Heart left ventricle (tissue), 16 donors: ENCODE measurements around the gene CXCL12. TPM values are rescaled to one million over a fixed set of nuclear protein-coding genes. Genes with fewer than 3 reads are reported as not detected.
A peak's percentile ranks its signal among the peaks of the same experiment; 100 is the strongest.

Source experiments
- ATAC-seq, 4 donors: fragments of 200-7000 bp; cut with Tn5 transposase; one replicate each; pipeline ENCODE4 v1.9.1; 2020 to 2022; ENCODE audit warnings: moderate library complexity in 4 of 4, mild to moderate bottlenecking in 3 of 4, moderate number of reproducible peaks in 1 of 4
- DNase-seq, 5 donors: peaks; one replicate each; pipeline ENCODE4 v3.0.0-alpha.2; 2020
- H3K27ac ChIP-seq, 12 donors: fragments of 200-600 bp; sonication (generic) in 4 of 12; one replicate each; pipeline versions ENCODE4 v1.5.0 to v1.8.0; 2016 to 2022; ENCODE audit warnings: mild to moderate bottlenecking in 2 of 12
- H3K27me3 ChIP-seq, 9 donors: fragments of 200-600 bp; sonication (generic) in 2 of 9; one replicate each; pipeline versions ENCODE4 v1.5.1 to v1.8.0; 2016 to 2022; ENCODE audit warnings: mild to moderate bottlenecking in 3 of 9
- H3K36me3 ChIP-seq, 9 donors: fragments of 200-600 bp; sonication (generic) in 2 of 9; one replicate each; pipeline versions ENCODE4 v1.5.0 to v1.8.0; 2018 to 2022; ENCODE audit warnings: mild to moderate bottlenecking in 2 of 9
- H3K4me1 ChIP-seq, 12 donors: fragments of 200-600 bp; sonication (generic) in 4 of 12; one replicate each; pipeline versions ENCODE4 v1.5.0 to v1.8.0; 2016 to 2022; ENCODE audit warnings: mild to moderate bottlenecking in 3 of 12
- H3K4me3 ChIP-seq, 12 donors: fragments of 200-600 bp; sonication (generic) in 4 of 12; one replicate each; pipeline versions ENCODE4 v1.5.0 to v1.8.0; 2017 to 2022; ENCODE audit warnings: mild to moderate bottlenecking in 9 of 12, moderate library complexity in 4 of 12
- H3K9me3 ChIP-seq, 12 donors: fragments of 200-600 bp; sonication (generic) in 4 of 12; one replicate each; pipeline versions ENCODE4 v1.5.0 to v1.8.0; 2016 to 2022; ENCODE audit warnings: mild to moderate bottlenecking in 1 of 12
- POLR2A ChIP-seq, 2 donors: fragments of 450-650 bp; IDR thresholded peaks; one replicate each; pipeline ENCODE4 v1.6.1; 2017; ENCODE audit warnings: antibody characterized with exemption in 2 of 2, mild to moderate bottlenecking in 2 of 2, moderate library complexity in 2 of 2
- WGBS, 4 donors: extraction: QIAGEN DNeasy Blood & Tissue Kit in 2 of 4; methylation state at CpG; one replicate each; pipeline versions ENCODE4 v1.1.5 to v1.1.7; 2013 to 2018; 5-methylcytosine and 5-hydroxymethylcytosine counted together
- intact Hi-C, 10 donors: fragments of 100-400 bp; cut with DNase I; formaldehyde crosslinking; loops; one replicate each; pipeline versions ENCODE4 v1.11.1 to v1.14.2; 2022
- polyA plus RNA-seq, 2 donors: library from polyadenylated mRNA; stranded (reverse); fragments of 200-250 nt; gene quantifications; one replicate each; pipeline ENCODE4 v1.2.3, GENCODE V29; 2013
- total RNA-seq, 9 donors: library from RNA; depleted of rRNA in 2 of 9; stranded (reverse); fragments of >200 nt in 2 of 9; fragmentation: NEBNext Ultra II Directional in 3 of 9; extraction: Animal tissue kit (Norgen Biotek cat#: 25700) in 3 of 9; gene quantifications; one replicate each; pipeline versions ENCODE4 v1.1.0 to v1.2.4, GENCODE V29; 2016 to 2023
- TF ChIP-seq, protein P1 (sequence below), 12 donors: fragments of 200-600 bp; sonication (generic) in 4 of 12; IDR thresholded peaks; one replicate each; pipeline versions ENCODE4 v1.5.0 to v1.8.0; 2018 to 2022; ENCODE audit warnings: antibody characterized with exemption in 12 of 12, mild to moderate bottlenecking in 5 of 12
- donor health status: ischemic (EF 13 %, LVEDD 7.1; RV severe dilation, severe dysfunction).
- donor health status: healthy with polysubstance abuse.
- donor health status: DM: no; HTN: yes; CAD: no.
- donor health status: DM: no; HTN: no; CAD: no.
- donor health status: ischemic (EF 25% LVEDD 6.9; RV normal size, moderate dysfunction).
- donor health status: ischemic (EF 25% LVEDD 5.7; RV mildly dilated, moderate dysfunction).
- donor health status: healthy.
- donor health status: DM: yes; HTN: yes; CAD: no.
- donor health status: ischemic (EF 35%, LVEDD 5.7; RV mildly dilated, moderate dysfunction).
- donor health status: nonischemic (EF 11% LVEDD 7.7; RV severe dilation, severe dysfunction).
- donor health status: DM: yes; HTN: yes; CAD: no.
- donor health status: PGD.
- donor health status: ischemic (EF 29% LVEDD 5.4; RV normal size, mild dysfunction).
- donor health status: nonischemic (EF 23%, LVEDD 6.1; RV moderate dilation, normal function).

CXCL12 gene
- total and polyA plus RNA-seq, 11 donors: 56.4 to 203 (median 125) TPM

- DNase-seq (no peak), ATAC-seq (no peak)
- TF ChIP-seq, protein P1, sequence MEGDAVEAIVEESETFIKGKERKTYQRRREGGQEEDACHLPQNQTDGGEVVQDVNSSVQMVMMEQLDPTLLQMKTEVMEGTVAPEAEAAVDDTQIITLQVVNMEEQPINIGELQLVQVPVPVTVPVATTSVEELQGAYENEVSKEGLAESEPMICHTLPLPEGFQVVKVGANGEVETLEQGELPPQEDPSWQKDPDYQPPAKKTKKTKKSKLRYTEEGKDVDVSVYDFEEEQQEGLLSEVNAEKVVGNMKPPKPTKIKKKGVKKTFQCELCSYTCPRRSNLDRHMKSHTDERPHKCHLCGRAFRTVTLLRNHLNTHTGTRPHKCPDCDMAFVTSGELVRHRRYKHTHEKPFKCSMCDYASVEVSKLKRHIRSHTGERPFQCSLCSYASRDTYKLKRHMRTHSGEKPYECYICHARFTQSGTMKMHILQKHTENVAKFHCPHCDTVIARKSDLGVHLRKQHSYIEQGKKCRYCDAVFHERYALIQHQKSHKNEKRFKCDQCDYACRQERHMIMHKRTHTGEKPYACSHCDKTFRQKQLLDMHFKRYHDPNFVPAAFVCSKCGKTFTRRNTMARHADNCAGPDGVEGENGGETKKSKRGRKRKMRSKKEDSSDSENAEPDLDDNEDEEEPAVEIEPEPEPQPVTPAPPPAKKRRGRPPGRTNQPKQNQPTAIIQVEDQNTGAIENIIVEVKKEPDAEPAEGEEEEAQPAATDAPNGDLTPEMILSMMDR (IDR thresholded peaks at IDR 0.05): no peak
- TF ChIP-seq POLR2A (IDR thresholded peaks at IDR 0.05): no peak
- intact Hi-C loops: loop anchor here in 1 of 10 donors (5.0 kb wide), 1 partner anchor 470 kb away; no protein-coding TSS in a partner anchor
- Histone ChIP-seq H3K4me1 (peaks cover 0 to 13% (median 1%) of the 10 kb centered on the region in 12 donors), H3K9me3 (no peaks in the 10 kb centered on the region), H3K4me3 (no peak overlapping the region), H3K27ac (no peak overlapping the region), H3K27me3 (no peaks in the 10 kb centered on the region), H3K36me3 (no peaks in the 10 kb centered on the region)
- WGBS, 4 donors: 97 to 100% (median 97%) methylated on average over 2 of the region's 2 CpGs
Measured at GRCh38 chr10:44391981-44392380, 7.1 kb upstream of the CXCL12 start.

DNA sequence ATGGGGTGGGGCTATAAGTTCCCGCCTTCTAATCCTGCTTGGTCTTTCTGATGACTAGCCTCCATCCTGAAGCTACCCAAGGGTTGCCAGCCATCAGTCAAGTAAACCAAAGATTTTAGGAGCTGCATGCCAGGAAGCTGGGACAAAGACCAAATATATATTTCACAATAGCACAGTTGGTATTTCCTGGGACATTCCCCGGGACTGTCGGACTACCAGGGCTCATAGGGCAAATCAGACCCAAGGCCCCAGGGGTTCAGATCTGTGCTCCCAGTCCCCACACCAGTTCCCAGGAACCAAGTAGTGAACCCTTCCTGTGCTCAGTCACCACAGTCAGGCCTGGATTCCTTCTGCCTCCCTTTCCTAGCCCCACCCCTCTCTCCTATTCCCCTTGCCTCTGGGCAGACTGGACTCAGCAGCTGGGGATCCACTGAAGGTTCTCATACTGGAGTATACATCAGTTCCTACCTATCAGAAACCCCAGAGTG lies 5.7 kb upstream of the CXCL12 start:
- ATAC-seq (no peak), DNase-seq (no peak)
- Histone ChIP-seq H3K4me1 (peaks cover 0 to 19% (median 4%) of the 10 kb centered on the region in 12 donors), H3K4me3 (no peak overlapping the region), H3K27me3 (peaks cover 0 to 6% (median 0%) of the 10 kb centered on the region in 9 donors), H3K27ac (no peak overlapping the region), H3K9me3 (no peaks in the 10 kb centered on the region), H3K36me3 (no peaks in the 10 kb centered on the region)
- intact Hi-C loops: loop anchor here in 1 of 10 donors (5.0 kb wide), 1 partner anchor 472 kb away; no protein-coding TSS in a partner anchor
- WGBS, 4 donors: 77 to 96% (median 91%) methylated on average over 3 of the region's 3 CpGs
- TF ChIP-seq POLR2A (IDR thresholded peaks at IDR 0.05): no peak
- TF ChIP-seq, protein P1 (IDR thresholded peaks at IDR 0.05): no peak

GRCh38 chr10:44389556-44389955 lies 4.7 kb upstream of the CXCL12 start:
- no peaks in the 10 kb centered on the region for H3K36me3 ChIP-seq
- no peak overlapping the region for H3K4me3 ChIP-seq
- H3K27ac ChIP-seq: no peak overlapping the region
- H3K27me3 ChIP-seq: peaks cover 0 to 16% (median 0%) of the 10 kb centered on the region in 9 donors
- DNase-seq (no peak), ATAC-seq (no peak)
- no peaks in the 10 kb centered on the region for H3K9me3 ChIP-seq
- H3K4me1 ChIP-seq: peaks cover 0 to 24% (median 9%) of the 10 kb centered on the region in 12 donors
- intact Hi-C loops: loop anchor here (2.0 to 10.0 kb wide), 17 partner anchors 77 to 721 kb away; no protein-coding TSS in a partner anchor
- no peak for TF ChIP-seq POLR2A (IDR thresholded peaks at IDR 0.05)
- TF ChIP-seq, protein P1 (IDR thresholded peaks at IDR 0.05): no peak
- WGBS, 4 donors: 60 to 65% (median 63%) methylated on average over 2 of the region's 2 CpGs; no CpG with 5 or more reads in 1 of the 4 donors

DNA sequence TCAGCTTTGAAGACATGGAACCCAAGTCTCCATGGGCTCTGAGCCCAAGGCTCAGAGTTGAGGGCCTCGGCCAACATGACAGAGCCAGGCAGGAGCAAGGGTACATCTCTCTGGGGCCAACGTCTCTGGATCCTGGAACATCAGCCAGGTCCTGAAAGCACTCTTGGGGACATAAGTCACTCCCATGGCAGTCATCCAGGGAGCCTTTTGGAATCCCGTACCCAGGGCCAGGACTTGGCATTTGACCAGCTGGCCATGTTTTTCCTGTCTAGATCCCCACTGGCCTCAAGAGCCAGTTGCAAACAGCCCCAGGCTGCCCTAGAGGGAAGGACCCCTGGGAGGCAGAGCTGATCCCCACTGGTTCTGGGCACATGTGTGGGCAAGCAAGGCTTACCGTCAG lies 4.3 kb upstream of the CXCL12 start:
- 26 to 30% (median 28%) methylated on average over 3 to 4 of the region's 4 CpGs for WGBS, 4 donors
- no peak for TF ChIP-seq POLR2A (IDR thresholded peaks at IDR 0.05)
- TF ChIP-seq, protein P1 (IDR thresholded peaks at IDR 0.05): no peak
- Histone ChIP-seq H3K27me3 (peaks cover 0 to 20% (median 0%) of the 10 kb centered on the region in 9 donors), H3K36me3 (no peaks in the 10 kb centered on the region), H3K27ac (no peak overlapping the region), H3K4me3 (no peak overlapping the region), H3K9me3 (no peaks in the 10 kb centered on the region), H3K4me1 (peaks cover 0 to 25% (median 9%) of the 10 kb centered on the region in 12 donors)
- ATAC-seq (peak; percentile 25 to 43 (median 32)), DNase-seq (peak in 4 of 5 donors; percentile 65 to 83 (median 74))
- intact Hi-C loops: loop anchor here (2.0 to 10.0 kb wide), 17 partner anchors 77 to 720 kb away; no protein-coding TSS in a partner anchor
